GM12892 (cell line): ENCODE results near the gene AMZ2.
"Not testable (repeated sequence)": the region's sequence is repeated elsewhere in the genome, so short reads cannot be mapped to it uniquely, and the experiment has no call there.

Source experiments
- DNase-seq: peaks from one replicate; pipeline ENCODE4 v3.0.0; 2011; ENCODE audit not compliant: insufficient read length
- FAIRE-seq: peaks from 2 replicates; lab custom pipeline; 2011; peaks lifted over from hg19 to GRCh38; lab: Jason Lieb, UNC
- POLR2A ChIP-seq: IDR thresholded peaks from 2 replicates; pipeline ENCODE4 v1.6.1; 2011; ENCODE audit warnings: low read depth, low read length, control low read depth
- POLR2AphosphoS5 ChIP-seq: IDR thresholded peaks from 2 replicates; pipeline ENCODE4 v1.6.1; 2011; ENCODE audit warnings: low read depth, low read length, control low read depth
- TAF1 ChIP-seq: IDR thresholded peaks from 2 replicates; pipeline ENCODE4 v1.6.1; 2011; ENCODE audit warnings: low read depth, mild to moderate bottlenecking, control low read depth, low read length, borderline replicate concordance

AMZ2 gene

DNA sequence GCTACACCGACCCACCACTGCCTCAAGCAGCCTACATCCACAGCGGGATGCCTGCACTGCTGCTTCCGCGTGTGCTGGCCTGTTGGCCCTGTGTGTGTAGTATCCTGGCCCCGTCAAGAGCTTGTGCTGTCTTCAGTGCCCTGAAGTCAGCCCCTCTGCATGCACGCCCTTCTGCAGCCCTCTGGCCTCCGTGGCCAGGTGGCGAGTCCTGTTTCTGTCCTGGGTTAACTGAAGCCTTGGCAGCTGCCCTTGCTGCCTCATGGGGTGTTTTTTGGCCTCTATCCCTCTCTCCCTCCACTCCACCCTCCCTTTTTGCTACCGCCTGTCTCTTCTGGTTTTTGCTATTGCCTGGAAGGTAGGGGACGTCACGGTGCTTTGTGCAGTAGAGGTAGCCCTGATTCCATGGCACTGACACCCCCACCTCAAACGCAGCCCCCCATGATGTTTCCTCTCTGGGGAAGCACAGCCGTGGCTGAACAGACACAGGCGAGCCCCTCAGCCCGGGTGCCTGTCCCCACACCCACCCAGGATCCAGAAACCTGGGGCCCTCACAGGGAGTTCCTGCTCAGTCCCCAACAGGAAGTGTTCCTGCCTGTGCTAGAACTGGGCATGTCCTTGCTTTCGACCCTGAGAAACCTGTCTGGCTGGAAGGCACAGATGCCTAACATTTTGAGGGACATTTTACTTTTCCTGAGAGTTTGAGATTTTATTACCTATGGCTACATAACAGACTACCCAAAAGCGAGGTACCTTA, 18.8 kb upstream of the AMZ2 start:
- no peak for DNase-seq
- TF ChIP-seq TAF1: no peak
- no peak for TF ChIP-seq POLR2AphosphoS5
- no peak for FAIRE-seq

- DNase-seq: no peak
- FAIRE-seq: no peak
- no peak for TF ChIP-seq POLR2A
- TF ChIP-seq TAF1: no peak
- no peak for TF ChIP-seq POLR2AphosphoS5
Observed at GRCh38 chr17:68229619-68230018, 18.2 kb upstream of the AMZ2 start.

- not testable (repeated sequence) for DNase-seq, FAIRE-seq
Observed at GRCh38 chr17:68231131-68231530, 16.7 kb upstream of the AMZ2 start.

- DNase-seq (no peak), FAIRE-seq (no peak)
- no peak for TF ChIP-seq POLR2A
Observed at GRCh38 chr17:68231541-68231940, 16.3 kb upstream of the AMZ2 start.

DNA sequence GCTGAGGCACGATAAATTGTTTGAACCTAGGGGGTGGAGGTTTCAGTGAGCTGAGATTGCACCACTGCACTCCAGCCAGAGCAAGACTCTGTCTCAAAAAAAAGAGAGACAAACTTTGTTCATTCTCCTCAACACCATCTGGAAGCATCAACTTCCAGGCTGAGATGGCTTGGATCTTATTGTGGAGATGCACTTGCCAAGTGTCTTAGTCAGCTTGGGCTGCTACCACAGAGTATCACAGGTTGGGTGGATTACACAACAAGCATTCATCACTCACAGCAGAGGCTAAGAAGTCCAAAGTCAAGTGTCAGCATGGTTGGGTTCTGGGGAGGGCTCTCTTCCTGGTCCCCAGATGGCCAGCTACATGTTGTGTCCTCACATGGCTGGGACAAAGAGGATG, 15.1 kb upstream of the AMZ2 start:
- DNase-seq: not testable (repeated sequence)
- peak; percentile 21 for FAIRE-seq

GRCh38 chr17:68234726-68235335, 13.0 kb upstream of the AMZ2 start:
- DNase-seq: not testable (repeated sequence)

DNA sequence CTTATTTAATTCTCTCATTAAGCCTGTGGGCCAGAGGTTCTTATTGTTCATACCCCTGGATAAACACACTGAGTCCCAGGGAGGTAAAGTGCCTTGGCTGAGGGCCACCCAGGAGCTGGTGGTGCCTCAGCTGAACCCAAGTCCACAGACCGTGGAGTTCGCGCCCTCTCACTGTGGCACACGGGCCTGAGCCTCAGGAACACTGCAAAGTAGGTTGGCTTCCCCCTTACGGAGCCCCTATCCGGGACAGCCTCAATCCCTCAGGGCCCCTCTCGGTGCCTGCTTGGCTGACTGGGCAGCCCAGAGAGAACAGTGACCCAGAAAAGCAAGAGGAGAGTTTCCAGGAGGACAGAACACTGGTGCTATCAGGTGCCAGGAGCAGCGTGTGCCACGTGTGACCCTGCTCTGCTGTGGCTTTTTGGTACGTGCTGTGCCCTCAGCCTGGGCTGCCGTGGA, 12.5 kb upstream of the AMZ2 start:
- not testable (repeated sequence) for DNase-seq, FAIRE-seq

More at GRCh38 chr17:68234726-68235335, 13.0 kb upstream of the AMZ2 start:
- peak; percentile 76 for FAIRE-seq

DNA sequence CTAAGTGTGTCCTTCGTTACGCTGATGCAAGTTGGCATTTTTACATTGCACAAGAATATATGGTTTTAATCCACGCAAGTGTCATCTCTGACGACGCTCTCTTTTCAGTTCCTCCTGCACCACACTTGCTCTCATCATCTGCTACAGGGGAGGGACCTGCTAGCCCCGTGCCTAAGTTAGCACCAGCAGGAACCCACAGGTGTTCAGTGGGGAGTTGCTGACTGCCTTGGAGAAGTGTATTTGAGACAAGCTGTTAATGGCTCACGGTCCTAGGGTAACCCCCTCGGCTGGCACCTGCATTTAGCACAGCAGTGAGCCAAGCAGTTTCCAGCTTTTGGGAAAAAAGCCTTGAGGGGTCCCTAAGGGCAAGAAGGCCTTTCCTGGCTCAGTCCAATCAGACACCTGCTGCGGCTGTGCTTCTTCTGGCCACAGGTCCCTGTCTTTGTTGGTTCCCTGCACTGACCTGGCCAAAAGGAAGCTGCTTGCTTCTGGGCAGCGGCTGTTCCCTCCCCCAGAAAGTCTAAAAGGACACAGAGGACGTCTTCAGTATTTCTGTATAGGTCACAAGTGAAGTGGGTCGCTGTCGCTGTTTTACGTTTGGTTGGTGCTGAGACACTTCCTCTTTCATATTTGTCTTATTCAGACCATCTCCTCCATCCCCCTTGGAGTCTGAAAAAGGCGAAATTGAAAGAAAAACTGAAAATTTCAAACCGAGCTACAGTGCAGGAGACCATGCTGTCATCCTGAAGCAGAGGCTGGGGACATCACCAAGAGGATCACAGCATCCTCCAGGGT, 10.3 kb upstream of the AMZ2 start:
- peak; percentile 37 for DNase-seq
- peak; percentile 90 for FAIRE-seq
- TF ChIP-seq POLR2A (peak; percentile 50; the same call in 1 of the 2 replicates), POLR2AphosphoS5 (0 out of 2 replicates have a peak, but pooled peaks have one; percentile 18)

- FAIRE-seq (peak; percentile 27), DNase-seq (no peak)
- TF ChIP-seq TAF1 (no peak), POLR2AphosphoS5 (no peak), POLR2A (no peak)
Observed at GRCh38 chr17:68238164-68238870, 9.5 kb upstream of the AMZ2 start.

DNA sequence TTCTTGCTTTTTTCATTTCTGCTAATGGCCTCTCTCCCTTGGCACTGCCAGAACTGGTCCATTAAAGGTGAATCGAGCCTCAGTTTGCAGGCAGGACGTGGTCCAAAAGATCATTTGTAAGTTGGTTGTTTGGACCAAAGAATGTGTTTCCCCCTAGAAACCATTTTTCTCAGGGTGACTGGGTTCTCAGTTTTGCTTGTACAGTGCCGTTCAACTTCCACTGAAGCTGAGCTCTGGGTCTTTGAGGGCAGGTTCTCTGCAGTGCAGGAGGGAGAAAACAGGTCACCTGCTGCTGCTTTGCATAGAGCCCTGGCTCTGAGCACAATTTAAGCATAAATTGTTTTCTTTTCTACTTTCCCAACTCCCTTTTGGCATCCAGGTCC, 9.0 kb upstream of the AMZ2 start:
- FAIRE-seq (peak; percentile 88), DNase-seq (no peak)
- TF ChIP-seq POLR2A (peak; percentile 27; the same call in 1 of the 2 replicates), POLR2AphosphoS5 (no peak)

GRCh38 chr17:68239632-68240366, 8.0 kb upstream of the AMZ2 start:
- no peak for FAIRE-seq
- no peak for DNase-seq
- TF ChIP-seq POLR2AphosphoS5: no peak
- no peak for TF ChIP-seq POLR2A
- TF ChIP-seq TAF1: no peak

DNA sequence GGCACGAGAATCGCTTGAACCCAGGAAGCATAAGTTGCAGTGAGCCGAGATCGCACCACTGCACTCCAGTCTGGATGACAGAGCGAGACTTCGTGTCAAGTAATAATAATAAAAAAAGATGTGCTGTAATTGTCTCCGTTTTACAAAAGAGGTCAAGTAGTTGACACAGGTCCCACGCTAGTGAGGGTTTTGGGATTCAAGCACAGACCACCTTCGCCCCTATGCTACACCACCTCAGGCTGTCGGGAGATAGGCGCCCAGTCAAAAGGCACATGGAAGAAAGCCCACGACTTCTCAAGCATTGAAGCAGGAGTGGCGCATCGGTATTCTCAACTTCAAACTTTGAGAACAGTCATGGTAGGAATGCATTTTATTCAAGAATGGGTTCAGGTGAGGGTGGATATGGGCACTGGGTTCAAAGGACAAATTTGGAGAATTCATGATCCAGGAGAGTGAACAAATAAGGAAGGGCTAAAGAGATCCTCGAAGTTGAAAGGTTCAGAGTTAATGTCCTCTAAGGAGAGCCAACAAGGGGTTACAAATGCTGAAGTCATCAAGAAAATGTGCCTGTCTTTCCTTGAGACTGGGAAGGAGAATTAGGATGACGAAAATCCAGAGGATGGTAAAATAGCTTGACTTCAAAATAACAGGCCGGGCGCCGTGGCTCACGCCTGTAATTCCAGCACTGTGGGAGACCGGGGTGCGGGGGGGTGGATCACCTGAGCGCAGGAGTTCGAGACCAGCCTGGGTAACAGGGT, 1.4 kb upstream of the AMZ2 start:
- DNase-seq: no peak
- no peak for TF ChIP-seq TAF1
- no peak for TF ChIP-seq POLR2A
- FAIRE-seq: no peak
